ENCODE measurements around the gene SFTA2. TPM values are rescaled to one million over a fixed set of nuclear protein-coding genes. Genes with fewer than 3 reads are reported as not detected.

The SFTA2 gene
- total and polyA plus RNA-seq, 9 of the 15 experiments (the other 6 are each of a cell fraction or from before 2014, with no cell fraction given) = not detected

- TF ChIP-seq THRB (CRISPR knock-in tag; conservative IDR thresholded peaks at IDR 0.05) (peak; percentile 69), ZNF717 (CRISPR knock-in tag; IDR thresholded peaks at IDR 0.05) (peak; percentile 45; the same call in 1 of the 2 replicates), NRF1 (conservative IDR thresholded peaks at IDR 0.05 in 1 of 2, IDR thresholded peaks at IDR 0.05 in 1 of 2) (peak; percentile 99), MXI1 (IDR thresholded peaks at IDR 0.05; ENCODE audit: low read depth, low read length) (peak; percentile 26; the same call in 1 of the 2 replicates), ETV5 (CRISPR knock-in tag; IDR thresholded peaks at IDR 0.05; ENCODE audit: low read depth) (peak; percentile 86), PPARD (CRISPR knock-in tag; IDR thresholded peaks at IDR 0.05) (no peak), ARNT (IDR thresholded peaks at IDR 0.05) (peak in 1 of 2 experiments; percentile 82; a peak in 1 of 4 replicates), CREB1 (IDR thresholded peaks at IDR 0.05) (no peak), CREB1 (CRISPR knock-in tag; IDR thresholded peaks at IDR 0.05) (peak; percentile 66; the same call in 1 of the 2 replicates), MYNN (IDR thresholded peaks at IDR 0.05) (no peak), MYNN (CRISPR knock-in tag; IDR thresholded peaks at IDR 0.05) (no peak), TRIM28 (IDR thresholded peaks at IDR 0.05) (no peak), U2AF1 (optimal IDR thresholded peaks at IDR 0.05; ENCODE audit: low read depth, low read length) (peak; percentile 91), ZBTB17 (CRISPR knock-in tag; IDR thresholded peaks at IDR 0.05) (peak; percentile 80; the same call in 1 of the 2 replicates), ZBTB7A (IDR thresholded peaks at IDR 0.05; ENCODE audit: borderline replicate concordance, control insufficient read depth, low read depth, low read length) (peak; percentile 44; the same call in 1 of the 2 replicates), UBTF (IDR thresholded peaks at IDR 0.05; ENCODE audit: borderline replicate concordance in 1 of 2, low read depth in 2 of 2, low read length in 2 of 2) (peak; percentile 85 to 96; a peak in 3 of 4 replicates), ATF1 (CRISPR knock-in tag; IDR thresholded peaks at IDR 0.05) (no peak), ATF1 (tag; IDR thresholded peaks at IDR 0.05) (peak; percentile 61), DACH1 (IDR thresholded peaks at IDR 0.05; ENCODE audit: partially characterized antibody) (peak; percentile 16), SREBF2 (CRISPR knock-in tag; IDR thresholded peaks at IDR 0.05) (no peak), ZKSCAN1 (IDR thresholded peaks at IDR 0.05; ENCODE audit: low read depth, low read length) (0 out of 2 replicates have a peak, but pooled peaks have one; percentile 21), KLF6 (CRISPR knock-in tag; IDR thresholded peaks at IDR 0.05; ENCODE audit: borderline replicate concordance) (peak; percentile 23; the same call in 1 of the 2 replicates), FOXK1 (CRISPR knock-in tag; IDR thresholded peaks at IDR 0.05; ENCODE audit: borderline replicate concordance) (no peak)
Observed at GRCh38 chr6:30914076-30914853, 17.7 kb downstream of the SFTA2 start, which contains the start of gene VARS2 (continued).

Measured in K562 (cell line).